Measurements from ENCODE around the gene RERE. TPM values are rescaled to one million over a fixed set of nuclear protein-coding genes. Genes with fewer than 3 reads are reported as not detected.

The RERE gene
- total and polyA plus RNA-seq, 2 experiments from 2014 or later: 148 to 170 TPM

GRCh38 chr1:8317647-8318381, 499.6 kb downstream of the RERE start, which contains the start of gene SLC45A1:
Gene SLC45A1 (plus strand): TSS chr1:8318114. CDS start chr1:8324330, 6,216 bp downstream.
- peaks cover 2% of the 10 kb centered on the region; the same call in 1 of the 3 replicates for H3K9me3 Mint-ChIP-seq
- Histone ChIP-seq H3K4me2 (peak within 1 kb of the TSS; percentile 92), H3K27me3 (ENCODE audit: insufficient read depth) (peaks cover 25% of the 10 kb centered on the region), H4K20me1 (replicated peaks; ENCODE audit: insufficient read depth) (no peaks in the 10 kb centered on the region), H3K9me2 (ENCODE audit: insufficient read depth) (no peaks in the 10 kb centered on the region), H3K4me3 (peak within 1 kb of the TSS; percentile 69), H3K27ac (ENCODE audit: low read depth) (no peak within 1 kb of the TSS), H3K4me1 (ENCODE audit: insufficient read depth) (peaks cover 21% of the 10 kb centered on the region), H3K79me2 (replicated peaks; ENCODE audit: insufficient read depth) (no peaks in the 10 kb centered on the region), H2AFZ (peak within 1 kb of the TSS; percentile 95), H3K36me3 (ENCODE audit: insufficient read depth) (no peaks in the 10 kb centered on the region), H3F3A (replicated peaks; ENCODE audit: low read depth) (peaks cover 9% of the 10 kb centered on the region; the same call in 1 of the 2 replicates)
- peaks cover 34% of the 10 kb centered on the region for H3K4me1 Mint-ChIP-seq
- peaks cover 27% of the 10 kb centered on the region for H3K27me3 Mint-ChIP-seq (ENCODE audit: insufficient read depth, low read depth, poor library complexity)
- no peaks in the 10 kb centered on the region; the same call in 2 of the 3 replicates for H3K36me3 Mint-ChIP-seq (ENCODE audit: low read depth)
- ATAC-seq (peak; percentile 70), DNase-seq (ENCODE audit: low spot score) (peak; percentile 86)
- H3K4me3 Mint-ChIP-seq: peak within 1 kb of the TSS; percentile 78
- TF ChIP-seq JUNB (IDR thresholded peaks at IDR 0.05; ENCODE audit: unreplicated experiment): no peak
- TF ChIP-seq STAT1 (IDR thresholded peaks at IDR 0.05; ENCODE audit: unreplicated experiment): no peak
- peak; percentile 94 for TF ChIP-seq CREB1 (CRISPR knock-in tag; IDR thresholded peaks at IDR 0.05; ENCODE audit: low read depth)
- 0 out of 4 replicates have a peak, but pooled peaks of 1 of the 2 experiments have one; percentile 18 for TF ChIP-seq CTCF (conservative IDR thresholded peaks at IDR 0.05; ENCODE audit: low read depth in 2 of 2)
- peak; percentile 31 for TF ChIP-seq REST (IDR thresholded peaks at IDR 0.05; ENCODE audit: unreplicated experiment)
- TF ChIP-seq ZNF331 (CRISPR knock-in tag; IDR thresholded peaks at IDR 0.05; ENCODE audit: low read depth): no peak
- no peak for TF ChIP-seq ZNF114 (CRISPR knock-in tag; IDR thresholded peaks at IDR 0.05)
- TF ChIP-seq POLR2AphosphoS5 (IDR thresholded peaks at IDR 0.05; ENCODE audit: low read depth): 0 out of 2 replicates have a peak, but pooled peaks have one; percentile 41
- TF ChIP-seq NANOG (IDR thresholded peaks at IDR 0.05; ENCODE audit: borderline replicate concordance): no peak
- no peak within 1 kb of the TSS for H3K27ac Mint-ChIP-seq
